NCI-H128 (cell line): Measurements from ENCODE around the gene MSANTD1.

Source experiments
- DNase-seq: peaks from one replicate; lab custom pipeline; 2025; ENCODE audit not compliant: unreplicated experiment; lab: John Stamatoyannopoulos, UW

Gene MSANTD1

DNA sequence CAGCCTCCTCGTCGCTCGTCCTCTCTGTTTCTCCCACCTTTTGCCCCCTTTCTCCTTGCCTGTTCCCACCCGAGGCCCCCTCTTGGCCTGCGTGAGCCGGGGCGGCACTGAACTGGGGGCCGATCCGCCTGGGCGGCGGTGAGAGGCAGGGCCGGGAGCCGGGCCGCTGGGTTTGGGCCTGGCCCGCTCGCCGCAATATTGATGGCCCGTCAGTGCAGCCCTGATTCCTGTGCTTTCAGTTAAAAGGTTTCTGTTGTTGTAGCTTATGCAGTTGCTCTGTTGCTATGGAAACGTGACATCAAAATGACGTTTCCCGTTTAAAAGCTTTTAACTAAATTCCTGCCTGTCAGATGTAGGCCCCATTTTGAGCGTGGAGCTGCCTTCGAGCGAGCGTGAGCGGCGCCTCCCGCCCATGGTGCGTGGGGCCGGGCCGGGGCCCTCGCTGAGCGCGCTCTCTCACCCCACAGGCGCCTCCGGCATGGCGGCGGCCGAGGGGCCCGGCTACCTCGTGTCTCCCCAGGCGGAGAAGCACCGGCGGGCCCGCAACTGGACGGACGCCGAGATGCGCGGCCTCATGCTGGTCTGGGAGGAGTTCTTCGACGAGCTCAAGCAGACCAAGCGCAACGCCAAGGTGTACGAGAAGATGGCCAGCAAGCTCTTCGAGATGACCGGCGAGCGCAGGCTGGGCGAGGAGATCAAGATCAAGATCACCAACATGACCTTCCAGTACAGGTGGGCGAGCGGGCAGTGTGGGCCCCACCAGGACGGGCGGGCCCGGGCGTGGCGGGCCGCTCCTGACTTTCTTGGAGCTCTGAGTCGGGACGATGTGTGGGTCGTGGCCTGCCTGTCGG is at the start of gene MSANTD1:
Gene MSANTD1, plus strand, starts transcription at position 349 of the 851 bp plus-strand sequence. Its CDS starts 64 bp downstream, at position 413.
- DNase-seq, result no peak

DNA sequence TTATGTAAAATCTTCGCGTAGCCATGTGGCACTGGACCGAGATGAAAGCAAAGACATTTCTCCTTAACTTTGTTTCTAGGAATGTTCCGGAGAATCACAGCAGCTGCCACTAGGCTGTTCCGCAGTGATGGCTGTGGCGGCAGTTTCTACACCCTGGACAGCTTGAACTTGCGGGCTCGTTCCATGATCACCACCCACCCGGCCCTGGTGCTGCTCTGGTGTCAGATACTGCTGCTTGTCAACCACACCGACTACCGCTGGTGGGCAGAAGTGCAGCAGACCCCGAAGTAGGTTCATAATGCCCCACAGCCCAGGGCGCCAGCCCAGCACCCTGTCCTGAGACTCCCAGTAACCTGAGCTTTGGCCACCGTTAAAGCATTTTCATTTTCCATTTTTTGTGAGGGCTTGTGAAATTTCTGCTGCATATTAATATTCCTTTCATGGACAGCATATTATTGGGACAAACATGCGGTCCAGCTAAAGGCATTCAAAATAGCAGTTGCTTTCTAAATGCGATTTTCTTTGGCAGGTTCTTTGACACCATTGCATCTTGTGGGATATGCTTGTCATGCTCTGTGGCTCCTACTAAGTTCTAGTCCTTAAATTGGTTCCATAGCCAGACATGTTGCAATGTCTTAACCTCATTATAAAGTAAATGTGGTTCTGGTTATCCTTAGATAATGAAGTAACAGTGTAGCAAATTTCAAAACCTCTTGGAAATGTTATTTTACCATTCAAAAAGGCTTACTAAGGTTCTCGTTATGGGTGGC is 49.1 kb upstream of the MSANTD1 start:
- DNase-seq, result no peak

GRCh38 chr4:3200423-3201090 is 48.4 kb upstream of the MSANTD1 start:
- no peak for DNase-seq

DNA sequence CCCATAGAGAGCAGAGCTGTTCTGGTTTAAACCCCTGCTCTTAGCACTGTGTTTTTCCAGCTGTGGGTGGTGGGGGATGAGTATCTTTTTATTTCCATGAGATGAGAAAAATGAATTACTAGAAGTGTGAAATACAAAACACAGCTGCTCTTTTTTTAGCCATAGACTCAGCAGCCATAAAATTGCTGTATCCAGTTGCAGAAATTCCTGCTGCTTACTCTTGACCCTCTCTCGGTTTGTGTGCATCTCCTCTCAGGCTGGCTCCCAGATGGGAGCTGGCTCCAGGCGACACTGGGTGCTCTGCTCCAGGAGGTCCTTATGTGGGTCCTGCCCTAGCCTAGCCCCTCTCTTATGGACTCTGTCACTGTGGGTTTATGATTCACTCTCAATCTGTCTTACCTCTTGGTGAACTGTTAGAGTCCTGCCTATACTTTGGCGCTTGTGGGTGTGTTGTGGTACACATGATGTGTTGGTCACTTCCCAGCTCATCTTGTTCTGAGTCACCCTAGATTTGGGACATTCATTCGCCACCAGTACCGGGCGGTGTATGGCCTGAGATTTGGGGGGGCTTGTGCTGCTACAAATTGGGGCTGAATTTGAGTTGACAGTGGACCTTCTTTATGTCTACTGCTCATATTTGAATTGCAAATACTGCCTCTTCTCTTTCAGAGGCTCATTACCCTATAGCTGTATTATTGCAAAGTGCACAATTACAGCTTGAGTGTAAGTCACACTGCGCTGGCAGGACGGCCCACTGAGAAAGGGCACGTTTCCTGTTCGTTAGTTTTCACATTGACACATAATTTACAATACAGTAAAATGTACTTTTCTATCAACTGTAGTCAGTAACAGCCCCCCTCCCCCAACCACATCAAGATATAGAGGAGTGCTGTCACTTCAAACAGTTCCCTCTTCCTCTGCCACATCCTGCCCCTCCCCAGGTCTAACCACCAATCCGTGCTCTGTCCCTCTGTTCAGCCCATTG is 46.9 kb upstream of the MSANTD1 start:
- no peak for DNase-seq

DNA sequence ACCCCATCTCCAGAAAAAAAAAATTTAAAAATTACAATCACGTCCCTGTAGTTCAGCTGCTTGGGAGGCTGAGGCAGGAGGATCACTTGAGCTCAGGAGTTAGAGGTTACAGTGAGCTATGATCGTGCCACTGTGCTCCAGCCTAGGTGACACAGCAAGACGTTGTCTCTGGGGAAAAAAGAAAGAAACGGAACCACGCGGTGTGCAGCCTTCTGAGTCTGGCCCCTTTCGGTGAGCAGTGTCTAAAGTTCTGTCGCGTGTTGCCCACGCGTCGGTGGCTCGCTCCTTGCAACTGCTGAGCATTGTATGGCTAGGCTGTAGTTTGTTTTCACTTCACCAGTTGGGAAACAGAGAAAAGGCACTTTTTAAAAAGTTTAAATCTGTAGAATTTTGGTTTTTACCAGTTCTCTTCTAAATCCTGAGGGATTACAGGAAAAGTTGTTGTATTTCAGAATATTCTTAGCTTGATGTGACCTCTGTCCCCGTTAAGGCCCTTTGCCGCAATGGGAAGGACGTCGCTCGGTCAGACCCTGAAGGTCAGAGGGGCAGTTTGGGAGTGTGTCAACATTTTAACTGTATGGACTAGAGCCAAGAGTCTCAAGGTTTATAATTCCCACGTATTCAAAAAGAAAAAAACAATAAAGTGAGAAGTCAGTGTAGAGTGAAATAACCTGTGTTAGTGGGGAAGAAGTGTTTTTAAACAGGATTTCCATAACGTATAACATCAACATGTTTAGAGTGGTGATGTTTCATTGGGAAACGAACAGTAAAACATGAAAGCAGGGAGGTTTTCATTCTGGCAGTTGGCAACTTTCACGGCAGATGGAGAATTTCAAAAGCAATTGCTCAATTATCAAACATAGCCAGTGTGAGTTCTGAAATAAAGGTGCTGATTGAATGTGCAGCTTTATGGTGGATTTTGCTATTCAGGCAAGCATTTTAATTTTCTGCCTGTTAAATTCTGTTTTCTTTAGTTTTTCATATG is 45.8 kb upstream of the MSANTD1 start:
- DNase-seq, result no peak

DNA sequence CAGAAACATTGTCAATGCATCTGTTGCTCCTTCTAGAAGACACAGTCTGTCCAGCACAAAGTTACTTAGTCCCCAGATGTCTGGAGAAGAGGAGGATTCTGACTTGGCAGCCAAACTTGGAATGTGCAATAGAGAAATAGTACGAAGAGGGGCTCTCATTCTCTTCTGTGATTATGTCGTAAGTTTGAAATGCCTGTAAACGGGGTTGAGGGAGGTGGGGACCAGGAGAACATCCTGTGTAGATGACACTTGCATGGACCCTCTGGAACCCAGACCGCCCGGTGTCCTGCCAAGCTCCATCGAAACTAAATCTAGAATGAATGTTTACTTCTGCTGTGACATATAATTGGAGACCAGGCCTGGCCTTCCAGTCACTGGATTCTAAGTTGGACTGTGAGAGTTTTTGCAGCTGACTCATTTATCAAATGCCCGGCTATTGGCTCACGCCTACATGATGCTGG is 45.0 kb upstream of the MSANTD1 start:
- no peak for DNase-seq

DNA sequence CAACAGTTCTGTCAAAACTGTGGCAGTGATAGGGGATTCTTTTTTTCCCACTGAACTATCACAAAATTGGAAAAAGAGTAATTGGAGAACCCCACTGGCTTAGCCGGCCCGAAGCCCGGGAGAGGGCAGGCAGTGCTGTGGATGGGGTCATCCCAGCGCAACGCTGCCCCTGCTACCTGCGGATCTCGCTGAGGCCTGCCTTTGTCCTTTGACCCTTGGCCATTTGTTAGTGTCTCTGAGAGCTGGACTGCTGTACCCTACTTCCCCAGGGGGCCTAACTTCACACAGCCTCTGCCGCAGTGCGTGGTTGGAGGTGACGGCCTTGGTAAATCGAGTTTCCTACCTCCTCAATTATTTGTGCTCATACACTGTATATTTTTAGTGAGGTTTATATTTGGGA is 43.0 kb upstream of the MSANTD1 start:
- no peak for DNase-seq

GRCh38 chr4:3206439-3207100 is 42.4 kb upstream of the MSANTD1 start:
- DNase-seq, result no peak

DNA sequence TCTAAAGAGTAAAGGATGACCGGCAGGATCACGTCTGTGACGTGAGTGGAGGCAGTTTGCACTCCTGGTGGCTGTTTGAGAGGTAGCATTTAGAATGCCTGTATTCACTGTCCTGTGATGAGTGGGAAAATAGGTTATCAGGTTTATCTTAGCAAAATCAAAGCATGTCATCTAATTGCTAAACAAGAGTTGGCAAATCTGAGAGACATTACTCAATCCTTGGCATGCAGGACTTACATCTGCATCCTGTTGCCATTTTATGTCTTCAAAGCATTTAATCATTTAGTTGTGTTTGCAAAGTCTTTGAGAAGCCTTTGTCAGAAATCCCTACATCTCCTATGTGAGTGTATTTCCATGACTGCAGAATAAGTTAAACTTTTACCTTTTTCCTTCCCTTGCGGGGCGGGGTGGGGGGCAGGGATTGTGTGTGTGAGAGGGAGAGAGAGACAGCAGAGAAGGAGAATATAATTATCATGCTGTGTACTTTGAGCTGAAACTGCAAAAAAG is 41.4 kb upstream of the MSANTD1 start:
- no peak for DNase-seq

DNA sequence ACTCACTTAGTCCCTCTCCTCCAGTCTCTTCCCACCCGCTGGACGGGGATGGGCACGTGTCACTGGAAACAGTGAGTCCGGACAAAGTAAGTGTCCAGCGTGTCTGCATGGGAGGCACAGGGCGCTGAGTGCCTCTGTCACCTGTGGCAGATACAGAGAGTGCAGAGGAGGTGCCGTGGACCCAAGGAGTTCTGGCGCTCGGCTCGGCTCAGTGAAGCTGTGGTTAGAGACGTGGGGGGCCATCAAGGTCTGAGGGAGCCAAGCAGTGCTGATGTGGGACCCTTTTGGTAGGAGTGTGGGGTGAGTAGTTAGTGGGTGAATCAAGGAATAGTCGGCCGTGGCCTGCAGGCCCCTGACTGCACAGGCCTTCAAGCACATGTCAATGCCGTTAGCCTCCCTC is 40.1 kb upstream of the MSANTD1 start:
- DNase-seq, result no peak

- DNase-seq, result no peak
These were observed 39.2 kb upstream of the MSANTD1 start for GRCh38 chr4:3209551-3210325.

GRCh38 chr4:3210467-3210866 is 38.5 kb upstream of the MSANTD1 start:
- no peak for DNase-seq

- DNase-seq, result no peak
These were observed 37.1 kb upstream of the MSANTD1 start for GRCh38 chr4:3211866-3212265.

DNA sequence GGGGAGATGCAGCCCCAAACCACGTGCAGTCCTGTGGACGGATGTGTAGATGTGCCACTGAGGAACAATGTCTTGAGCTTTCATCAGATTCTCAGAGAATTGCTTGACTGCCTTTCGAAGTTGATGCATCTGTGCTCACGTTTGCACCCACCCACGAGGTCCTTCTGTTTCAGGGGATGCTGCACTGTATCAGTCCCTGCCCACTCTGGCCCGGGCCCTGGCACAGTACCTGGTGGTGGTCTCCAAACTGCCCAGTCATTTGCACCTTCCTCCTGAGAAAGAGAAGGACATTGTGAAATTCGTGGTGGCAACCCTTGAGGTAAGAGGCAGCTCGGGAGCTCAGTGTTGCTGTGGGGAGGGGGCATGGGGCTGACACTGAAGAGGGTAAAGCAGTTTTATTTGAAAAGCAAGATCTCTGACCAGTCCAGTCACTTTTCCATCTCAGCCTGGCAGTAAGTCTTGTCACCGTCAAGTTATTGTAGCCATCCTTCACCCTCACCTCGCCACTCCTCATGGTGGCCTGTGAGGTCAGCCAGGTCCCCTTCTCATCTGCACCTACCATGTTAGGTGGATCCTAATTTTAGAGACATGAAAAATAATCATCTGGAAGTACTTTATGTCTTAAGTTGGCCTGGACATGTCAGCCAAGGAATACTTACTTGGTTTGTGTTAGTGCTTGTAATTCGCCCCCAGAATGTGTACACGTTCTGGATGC is 36.4 kb upstream of the MSANTD1 start:
- no peak for DNase-seq

- no peak for DNase-seq
These were observed 35.9 kb upstream of the MSANTD1 start for GRCh38 chr4:3213106-3213425.

GRCh38 chr4:3213661-3214250 is 35.2 kb upstream of the MSANTD1 start:
- no peak for DNase-seq

DNA sequence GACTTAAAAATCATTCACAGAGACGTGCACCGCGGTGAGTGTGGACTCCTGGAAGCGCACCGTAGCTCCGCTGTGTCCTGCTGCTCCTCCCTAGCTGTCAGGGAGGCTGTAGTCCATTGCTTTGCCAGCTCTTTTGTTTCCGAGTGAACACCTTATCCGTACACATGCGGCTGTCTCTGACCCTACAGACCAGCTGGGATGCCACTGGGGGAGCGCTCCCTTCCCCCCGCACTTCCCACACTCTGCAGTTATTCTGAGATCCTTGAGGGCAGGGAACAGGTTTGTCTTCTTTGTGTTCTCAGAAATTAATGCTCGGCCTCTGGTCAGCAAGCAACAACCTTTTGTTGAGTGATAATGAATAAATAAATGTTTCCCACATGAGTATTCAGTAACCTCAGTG is 33.7 kb upstream of the MSANTD1 start:
- DNase-seq, result no peak
